Psoas muscle (tissue), 8 donors: ENCODE results near the gene GRAMD1A. TPM values are rescaled to one million over a fixed set of nuclear protein-coding genes. Genes with fewer than 3 reads are reported as not detected.
A peak's percentile ranks its signal among the peaks of the same experiment; 100 is the strongest.

Experiments
- ATAC-seq, 4 donors: fragments of 200-7000 bp; cut with Tn5 transposase; one replicate each; pipeline ENCODE4 v1.9.1; 2020; ENCODE audit warnings: moderate library complexity in 3 of 4, mild to moderate bottlenecking in 2 of 4
- DNase-seq, 2 donors: peaks; one replicate each; pipeline ENCODE4 v3.0.0-alpha.2; 2020
- H3K27ac ChIP-seq: fragments of 200-600 bp; one replicate; pipeline ENCODE4 v1.8.0; 2022
- H3K27me3 ChIP-seq, 3 donors: fragments of 200-600 bp in 1 of 3; one replicate each; pipeline versions ENCODE4 v1.6.1 to v1.8.0; 2013 to 2022; ENCODE audit warnings: low read length in 2 of 3, mild to moderate bottlenecking in 2 of 3, moderate library complexity in 1 of 3; ENCODE audit not compliant: insufficient read depth in 3 of 3
- H3K36me3 ChIP-seq, 2 donors: fragments of 200-600 bp in 1 of 2; one replicate each; pipeline versions ENCODE4 v1.6.1 to v1.8.0; 2013 to 2022; ENCODE audit warnings: low read depth in 1 of 2, mild to moderate bottlenecking in 1 of 2, moderate library complexity in 1 of 2; ENCODE audit not compliant: insufficient read depth in 1 of 2
- H3K4me1 ChIP-seq: fragments of 200-600 bp; one replicate; pipeline ENCODE4 v1.8.0; 2022
- H3K4me3 ChIP-seq: fragments of 200-600 bp; one replicate; pipeline ENCODE4 v1.8.0; 2022; ENCODE audit warnings: mild to moderate bottlenecking
- H3K9me3 ChIP-seq: fragments of 200-600 bp; one replicate; pipeline ENCODE4 v1.8.0; 2022
- CTCF ChIP-seq: fragments of 200-600 bp; IDR thresholded peaks from one replicate; pipeline ENCODE4 v1.8.0; 2022; ENCODE audit warnings: antibody characterized with exemption
- WGBS, 3 donors: extraction: QIAGEN DNeasy Blood & Tissue Kit; methylation state at CpG; one replicate each; pipeline versions ENCODE4 v1.1.6 to v1.1.7; 2013; 5-methylcytosine and 5-hydroxymethylcytosine counted together
- intact Hi-C, 2 donors: fragments of 100-400 bp; cut with DNase I; formaldehyde crosslinking; loops; one replicate each; pipeline versions ENCODE4 v1.11.0 to v1.14.2; 2022
- long read RNA-seq, 2 donors: library from polyadenylated mRNA; unstranded; transcript quantifications; one replicate each; pipeline ENCODE4 v2.0.0, GENCODE V29; 2021
- polyA plus RNA-seq, 3 donors: library from polyadenylated mRNA; stranded (reverse); fragments of 200-250 nt; gene quantifications; one replicate each; pipeline ENCODE4 v1.2.3, GENCODE V29; 2013
- total RNA-seq, 4 donors: library from RNA; stranded (reverse); fragmentation: NEBNext Ultra II Directional in 2 of 4; extraction: Animal tissue kit (Norgen Biotek cat#: 25700) in 2 of 4; gene quantifications; one replicate each; pipeline versions ENCODE4 v1.2.1 to v1.2.4, GENCODE V29; 2021 to 2023
- donor health status: healthy with polysubstance abuse.
- donor health status: DM: no; HTN: no; CAD: no; lungs with moderate emphysema.
- donor health status: Bipolar disorder and iron deficiency.
- donor health status: healthy.
- donor health status: DM: yes; HTN: yes; CAD: no.
- donor health status: DM: no; HTN: no; CAD: no.
- donor health status: DM: no; HTN: no; CAD: no.
- donor health status: DM: yes; HTN: yes; CAD: no.

Gene GRAMD1A
- total RNA-seq (10 to 100 TPM; 36.3 to 55.0 (median 38.3) TPM), polyA plus RNA-seq (10 to 100 TPM; 15.6 to 33.4 (median 17.4) TPM)
- long read RNA-seq, donor 1, partial matches to known transcripts = 18 of 71 reads
- long read RNA-seq, donor 1, other reads (novel, unspliced or antisense) = 52 of 71 reads
- long read RNA-seq, donor 2, partial matches to known transcripts = 43 of 122 reads
- long read RNA-seq, donor 2, other reads (novel, unspliced or antisense) = 77 of 122 reads

- peak; percentile 88 to 92 for DNase-seq
- Histone ChIP-seq H3K36me3 (peaks cover 0 to 6% of the 10 kb centered on the region in 2 donors), H3K27me3 (no peaks in the 10 kb centered on the region), H3K4me3 (peak within 1 kb of the TSS; percentile 94), H3K9me3 (no peaks in the 10 kb centered on the region), H3K27ac (peak within 1 kb of the TSS; percentile 94), H3K4me1 (peaks cover 15% of the 10 kb centered on the region)
- TF ChIP-seq CTCF = no peak
- peak; percentile 87 to 94 (median 90) for ATAC-seq
- 2 to 5% (median 3%) methylated on average over 26 to 45 of the region's 45 CpGs for WGBS, 3 donors
- intact Hi-C loops = no loop called here
Measured at GRCh38 chr19:34999498-35000337, at the start of gene GRAMD1A. TSS of gene GRAMD1A (plus strand) at chr19:35000323. CDS start at chr19:35000479, 156 bp downstream.

- intact Hi-C loops = no loop called here
- Histone ChIP-seq H3K4me3 (no peak overlapping the region), H3K9me3 (peaks cover 68% of the 10 kb centered on the region), H3K27me3 (no peaks in the 10 kb centered on the region), H3K4me1 (no peaks in the 10 kb centered on the region), H3K27ac (no peak overlapping the region), H3K36me3 (peaks cover 10 to 13% of the 10 kb centered on the region in 2 donors)
- TF ChIP-seq CTCF = no peak
- no peak for DNase-seq
- ATAC-seq = no peak
Measured at GRCh38 chr19:34953092-34953491, 47.0 kb upstream of the GRAMD1A start.

- Histone ChIP-seq H3K4me1 (peaks cover 11% of the 10 kb centered on the region), H3K36me3 (peaks cover 31 to 41% of the 10 kb centered on the region in 2 donors), H3K27ac (no peak overlapping the region), H3K4me3 (no peak overlapping the region), H3K9me3 (peaks cover 64% of the 10 kb centered on the region), H3K27me3 (no peaks in the 10 kb centered on the region)
- intact Hi-C loops = no loop called here
- DNase-seq = no peak
- no peak for ATAC-seq
- TF ChIP-seq CTCF = no peak
- 94 to 96% (median 96%) methylated on average over 22 of the region's 22 CpGs for WGBS, 3 donors
Measured at GRCh38 chr19:34957830-34958751, 42.0 kb upstream of the GRAMD1A start.

GRCh38 chr19:34959021-34959420 lies 41.1 kb upstream of the GRAMD1A start:
- H3K9me3 ChIP-seq = peaks cover 55% of the 10 kb centered on the region
- no peak for TF ChIP-seq CTCF
- H3K4me1 ChIP-seq = peaks cover 11% of the 10 kb centered on the region
- no peak overlapping the region for H3K27ac ChIP-seq
- intact Hi-C loops = no loop called here
- no peak overlapping the region for H3K4me3 ChIP-seq
- WGBS, 3 donors = 86 to 93% (median 91%) methylated on average over 7 of the region's 7 CpGs
- no peak for ATAC-seq
- no peak for DNase-seq
- H3K36me3 ChIP-seq = peaks cover 31 to 41% of the 10 kb centered on the region in 2 donors
- no peaks in the 10 kb centered on the region for H3K27me3 ChIP-seq
